SK-N-SH (cell line): ENCODE data around the gene SLC5A1. TPM values are rescaled to one million over a fixed set of nuclear protein-coding genes. Genes with fewer than 3 reads are reported as not detected.

Experiments used
- CTCF ChIA-PET: fragments of 300-600, 350-600 bp; formaldehyde crosslinking; extraction: SDS; loops from one replicate; lab custom pipeline; 2021; lab: Yijun Ruan, JAX
- POLR2A ChIA-PET: fragments of 350-600 bp; sonication (Branson Sonifier 250); formaldehyde crosslinking; extraction: SDS; loops from one replicate; lab custom pipeline; 2020; ENCODE audit warnings: antibody characterized with exemption, inconsistent platforms; lab: Yijun Ruan, JAX
- DNase-seq: peaks from one replicate; pipeline ENCODE4 v3.0.0; 2012
- H2AFZ ChIP-seq: fragments of 200-600 bp; sonication (generic); 2 replicates; pipeline ENCODE4 v1.8.1; 2016; ENCODE audit warnings: antibody characterized with exemption, mild to moderate bottlenecking, low read depth
- H3F3A ChIP-seq: fragments of 200-600 bp; sonication (generic); replicated peaks from 2 replicates; pipeline ENCODE3; 2016; ENCODE audit warnings: antibody characterized with exemption, mild to moderate bottlenecking; ENCODE audit not compliant: insufficient read depth
- H3K27ac ChIP-seq, 2 experiments: fragments of 200-500 bp in 1 of 2; fragments of 200-600 bp in 1 of 2; sonication (Bioruptor generic) in 1 of 2; sonication (generic), shearing (Covaris generic) in 1 of 2; 2 replicates each; pipeline versions ENCODE4 v1.5.1 to v1.6.1; 2014 to 2016; ENCODE audit warnings: low read depth in 2 of 2, inconsistent platforms in 1 of 2, low read length in 1 of 2, mild to moderate bottlenecking in 1 of 2, mixed read lengths in 1 of 2
- H3K27me3 ChIP-seq: fragments of 200-600 bp; sonication (generic), shearing (Covaris generic); 2 replicates; pipeline ENCODE4 v1.6.1; 2016; ENCODE audit warnings: mixed run types; ENCODE audit not compliant: insufficient read depth
- H3K36me3 ChIP-seq, 2 experiments: fragments of 200-500 bp in 1 of 2; fragments of 200-600 bp in 1 of 2; sonication (Bioruptor generic) in 1 of 2; sonication (generic) in 1 of 2; replicated peaks in 1 of 2; 2 replicates each; pipeline versions ENCODE3 to v1.5.1; 2014 to 2016; ENCODE audit warnings: low read length in 1 of 2, mild to moderate bottlenecking in 1 of 2; ENCODE audit not compliant: insufficient read depth in 2 of 2, control insufficient read depth in 1 of 2
- H3K4me1 ChIP-seq, 2 experiments: fragments of 200-500 bp in 1 of 2; fragments of 200-600 bp in 1 of 2; sonication (Bioruptor generic) in 1 of 2; sonication (generic), shearing (Covaris generic) in 1 of 2; 2 replicates each; pipeline versions ENCODE4 v1.5.1 to v1.6.1; 2014 to 2016; ENCODE audit warnings: low read depth in 1 of 2, low read length in 1 of 2, mixed run types in 1 of 2; ENCODE audit not compliant: insufficient read depth in 2 of 2, control insufficient read depth in 1 of 2
- H3K4me2 ChIP-seq: fragments of 200-600 bp; sonication (generic), shearing (Covaris generic); 2 replicates; pipeline ENCODE4 v1.6.1; 2017; ENCODE audit warnings: mixed run types
- H3K4me3 ChIP-seq, 2 experiments: fragments of 200-500 bp in 1 of 2; fragments of 200-600 bp in 1 of 2; sonication (Bioruptor generic) in 1 of 2; sonication (generic), shearing (Covaris generic) in 1 of 2; 2 replicates each; pipeline versions ENCODE4 v1.5.1 to v1.8.1; 2014 to 2016; ENCODE audit warnings: low read depth in 2 of 2, inconsistent platforms in 1 of 2, low read length in 1 of 2, mild to moderate bottlenecking in 1 of 2, mixed read lengths in 1 of 2, moderate library complexity in 1 of 2
- H3K79me2 ChIP-seq: fragments of 200-600 bp; sonication (generic); 2 replicates; pipeline ENCODE4 v1.8.1; 2017; ENCODE audit warnings: mild to moderate bottlenecking; ENCODE audit not compliant: insufficient read depth
- H3K9ac ChIP-seq: fragments of 200-600 bp; sonication (generic); 2 replicates; pipeline ENCODE4 v1.6.1; 2017; ENCODE audit warnings: mixed run types
- H3K9me2 ChIP-seq: fragments of 200-600 bp; sonication (generic); 2 replicates; pipeline ENCODE4 v1.6.1; 2017; ENCODE audit warnings: mixed run types
- H3K9me3 ChIP-seq: fragments of 200-600 bp; sonication (generic); 2 replicates; pipeline ENCODE4 v1.6.1; 2017; ENCODE audit warnings: mixed run types, mild to moderate bottlenecking, moderate library complexity
- H4K20me1 ChIP-seq: fragments of 200-600 bp; sonication (generic); 2 replicates; pipeline ENCODE4 v1.6.1; 2017; ENCODE audit warnings: mild to moderate bottlenecking, mixed run types; ENCODE audit not compliant: insufficient read depth
- CHD2 ChIP-seq: fragments of 150-350 bp; IDR thresholded peaks from 2 replicates; pipeline ENCODE4 v1.6.1; 2018; ENCODE audit warnings: low read length; ENCODE audit not compliant: partially characterized antibody
- ELF1 ChIP-seq: IDR thresholded peaks from 2 replicates; pipeline ENCODE4 v1.4.0; 2012
- EZH2phosphoT487 ChIP-seq: fragments of 200-600 bp; sonication (generic); IDR thresholded peaks from 2 replicates; pipeline ENCODE4 v1.6.1; 2017; ENCODE audit warnings: low read depth, mixed run types, mild to moderate bottlenecking, antibody characterized with exemption, moderate library complexity, borderline replicate concordance
- FOSL2 ChIP-seq: IDR thresholded peaks from 2 replicates; pipeline ENCODE4 v1.4.0; 2012; ENCODE audit warnings: low read depth, mild to moderate bottlenecking, moderate library complexity, borderline replicate concordance
- FOXJ3 ChIP-seq: sonication (generic); formaldehyde crosslinking; IDR thresholded peaks from 2 replicates; pipeline ENCODE4 v1.5.1; 2020; ENCODE audit warnings: mild to moderate bottlenecking, missing genetic modification reagents
- FOXM1 ChIP-seq: IDR thresholded peaks from 2 replicates; pipeline ENCODE4 v1.4.0; 2012; ENCODE audit warnings: low read depth, mild to moderate bottlenecking
- GATA2 ChIP-seq: sonication (generic); formaldehyde crosslinking; IDR thresholded peaks from 2 replicates; pipeline ENCODE4 v1.5.0; 2020; ENCODE audit warnings: mild to moderate bottlenecking, missing genetic modification reagents
- MEF2A ChIP-seq: IDR thresholded peaks from 2 replicates; pipeline ENCODE4 v1.4.0; 2012; ENCODE audit warnings: low read depth, borderline replicate concordance
- NFIC ChIP-seq: IDR thresholded peaks from 2 replicates; pipeline ENCODE4 v1.4.0; 2012; ENCODE audit warnings: borderline replicate concordance
- RXRA ChIP-seq: IDR thresholded peaks from 2 replicates; pipeline ENCODE4 v1.4.0; 2012; ENCODE audit warnings: low read depth, mild to moderate bottlenecking, borderline replicate concordance
- SMC3 ChIP-seq: IDR thresholded peaks from 2 replicates; pipeline ENCODE4 v1.6.1; 2012; ENCODE audit warnings: low read depth, low read length, improper control_type of control experiment
- TAF1 ChIP-seq: IDR thresholded peaks from 2 replicates; pipeline ENCODE4 v1.6.1; 2012; ENCODE audit warnings: low read depth, mild to moderate bottlenecking, low read length, moderate library complexity, borderline replicate concordance
- TCF12 ChIP-seq: IDR thresholded peaks from 2 replicates; pipeline ENCODE4 v1.4.0; 2012
- TEAD4 ChIP-seq: IDR thresholded peaks from 2 replicates; pipeline ENCODE4 v1.4.0; 2012; ENCODE audit warnings: mild to moderate bottlenecking, borderline replicate concordance; ENCODE audit not compliant: insufficient read depth
- YY1 ChIP-seq: IDR thresholded peaks from 2 replicates; pipeline ENCODE4 v1.4.0; 2012; ENCODE audit warnings: low read depth, mild to moderate bottlenecking
- WGBS: methylation state at CpG from one replicate; pipeline ENCODE4 v1.1.6; 2017; ENCODE audit warnings: low lambda C conversion rate; 5-methylcytosine and 5-hydroxymethylcytosine counted together
- polyA plus RNA-seq, 3 experiments: library from polyadenylated mRNA; depleted of rRNA; stranded (reverse); fragments of >200 nt; gene quantifications; 2 replicates each; pipeline ENCODE4 v1.2.3, GENCODE V29; 2012
- TF ChIP-seq, protein P1 (sequence below): fragments of 150-350 bp; IDR thresholded peaks from 2 replicates; pipeline ENCODE4 v1.6.1; 2017; ENCODE audit warnings: antibody characterized with exemption, low read length, low read depth, borderline replicate concordance
- TF ChIP-seq, protein P2 (sequence below): IDR thresholded peaks from 2 replicates; pipeline ENCODE4; 2012
- TF ChIP-seq, protein P3 (sequence below): IDR thresholded peaks from 2 replicates; pipeline ENCODE4 v1.6.1; 2012; ENCODE audit warnings: mild to moderate bottlenecking, low read depth, low read length, moderate library complexity
- TF ChIP-seq, protein P4 (sequence below): IDR thresholded peaks from 2 replicates; pipeline ENCODE4 v1.4.0; 2012; ENCODE audit warnings: low read depth
- TF ChIP-seq, protein P5 (sequence below): IDR thresholded peaks from 2 replicates; pipeline ENCODE4 v1.4.0; 2012; ENCODE audit warnings: low read depth, borderline replicate concordance

Gene SLC5A1
- polyA plus RNA-seq, 1 of the 3 experiments (the other 2 are of a cell fraction): not detected

DNA sequence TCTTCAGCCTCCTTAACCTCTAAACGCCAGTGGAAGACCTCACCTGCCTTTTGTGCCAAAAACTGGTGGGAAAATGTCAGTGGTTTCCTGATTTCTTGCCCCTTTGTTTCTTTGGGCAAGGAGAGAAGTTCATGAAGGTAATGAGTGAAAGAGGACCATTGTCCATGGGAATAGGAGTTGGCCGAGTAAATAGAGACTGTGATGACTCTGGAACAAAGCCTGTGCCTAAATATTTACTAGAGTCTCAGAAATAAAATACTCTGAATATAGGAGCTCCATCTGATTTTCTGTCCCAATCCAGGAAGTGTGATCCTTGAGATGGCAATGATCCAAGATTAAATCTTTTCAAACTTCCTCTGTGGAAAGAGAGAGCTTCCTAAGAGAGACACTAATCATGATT is 12.0 kb downstream of the SLC5A1 start:
- CTCF ChIA-PET: interaction anchor here (0.5 kb wide), 1 partner anchor 325 kb away, joined by 3 read pairs; no protein-coding TSS in a partner anchor
- H4K20me1 ChIP-seq: no peaks in the 10 kb centered on the region
- peaks cover 0 to 9% of the 10 kb centered on the region in 2 experiments; a peak in 2 of 4 replicates for H3K4me1 ChIP-seq
- no peak overlapping the region for H2AFZ ChIP-seq
- H3K9me3 ChIP-seq: no peaks in the 10 kb centered on the region
- DNase-seq: no peak
- H3K4me2 ChIP-seq: no peak overlapping the region
- no peak overlapping the region for H3K27ac ChIP-seq
- H3K9me2 ChIP-seq: no peaks in the 10 kb centered on the region
- no peak overlapping the region for H3K4me3 ChIP-seq
- no peaks in the 10 kb centered on the region for H3F3A ChIP-seq
- no peaks in the 10 kb centered on the region for H3K36me3 ChIP-seq
- H3K9ac ChIP-seq: no peak overlapping the region
- POLR2A ChIA-PET: no interaction called here
- TF ChIP-seq GATA2 (CRISPR knock-in tag): no peak
- no peak for TF ChIP-seq ELF1
- no peak for TF ChIP-seq SMC3
- no peak for TF ChIP-seq CHD2
- no peak for TF ChIP-seq FOSL2
- TF ChIP-seq, protein P1, sequence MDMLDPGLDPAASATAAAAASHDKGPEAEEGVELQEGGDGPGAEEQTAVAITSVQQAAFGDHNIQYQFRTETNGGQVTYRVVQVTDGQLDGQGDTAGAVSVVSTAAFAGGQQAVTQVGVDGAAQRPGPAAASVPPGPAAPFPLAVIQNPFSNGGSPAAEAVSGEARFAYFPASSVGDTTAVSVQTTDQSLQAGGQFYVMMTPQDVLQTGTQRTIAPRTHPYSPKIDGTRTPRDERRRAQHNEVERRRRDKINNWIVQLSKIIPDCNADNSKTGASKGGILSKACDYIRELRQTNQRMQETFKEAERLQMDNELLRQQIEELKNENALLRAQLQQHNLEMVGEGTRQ: no peak
- no peak for TF ChIP-seq YY1
- TF ChIP-seq RXRA: no peak
- TF ChIP-seq EZH2phosphoT487: no peak
- TF ChIP-seq, protein P2, sequence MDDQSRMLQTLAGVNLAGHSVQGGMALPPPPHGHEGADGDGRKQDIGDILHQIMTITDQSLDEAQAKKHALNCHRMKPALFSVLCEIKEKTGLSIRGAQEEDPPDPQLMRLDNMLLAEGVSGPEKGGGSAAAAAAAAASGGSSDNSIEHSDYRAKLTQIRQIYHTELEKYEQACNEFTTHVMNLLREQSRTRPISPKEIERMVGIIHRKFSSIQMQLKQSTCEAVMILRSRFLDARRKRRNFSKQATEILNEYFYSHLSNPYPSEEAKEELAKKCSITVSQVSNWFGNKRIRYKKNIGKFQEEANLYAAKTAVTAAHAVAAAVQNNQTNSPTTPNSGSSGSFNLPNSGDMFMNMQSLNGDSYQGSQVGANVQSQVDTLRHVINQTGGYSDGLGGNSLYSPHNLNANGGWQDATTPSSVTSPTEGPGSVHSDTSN: no peak
- TF ChIP-seq FOXJ3 (CRISPR knock-in tag): no peak
- TF ChIP-seq FOXM1: no peak
- TF ChIP-seq MEF2A: no peak
- TF ChIP-seq, protein P3, sequence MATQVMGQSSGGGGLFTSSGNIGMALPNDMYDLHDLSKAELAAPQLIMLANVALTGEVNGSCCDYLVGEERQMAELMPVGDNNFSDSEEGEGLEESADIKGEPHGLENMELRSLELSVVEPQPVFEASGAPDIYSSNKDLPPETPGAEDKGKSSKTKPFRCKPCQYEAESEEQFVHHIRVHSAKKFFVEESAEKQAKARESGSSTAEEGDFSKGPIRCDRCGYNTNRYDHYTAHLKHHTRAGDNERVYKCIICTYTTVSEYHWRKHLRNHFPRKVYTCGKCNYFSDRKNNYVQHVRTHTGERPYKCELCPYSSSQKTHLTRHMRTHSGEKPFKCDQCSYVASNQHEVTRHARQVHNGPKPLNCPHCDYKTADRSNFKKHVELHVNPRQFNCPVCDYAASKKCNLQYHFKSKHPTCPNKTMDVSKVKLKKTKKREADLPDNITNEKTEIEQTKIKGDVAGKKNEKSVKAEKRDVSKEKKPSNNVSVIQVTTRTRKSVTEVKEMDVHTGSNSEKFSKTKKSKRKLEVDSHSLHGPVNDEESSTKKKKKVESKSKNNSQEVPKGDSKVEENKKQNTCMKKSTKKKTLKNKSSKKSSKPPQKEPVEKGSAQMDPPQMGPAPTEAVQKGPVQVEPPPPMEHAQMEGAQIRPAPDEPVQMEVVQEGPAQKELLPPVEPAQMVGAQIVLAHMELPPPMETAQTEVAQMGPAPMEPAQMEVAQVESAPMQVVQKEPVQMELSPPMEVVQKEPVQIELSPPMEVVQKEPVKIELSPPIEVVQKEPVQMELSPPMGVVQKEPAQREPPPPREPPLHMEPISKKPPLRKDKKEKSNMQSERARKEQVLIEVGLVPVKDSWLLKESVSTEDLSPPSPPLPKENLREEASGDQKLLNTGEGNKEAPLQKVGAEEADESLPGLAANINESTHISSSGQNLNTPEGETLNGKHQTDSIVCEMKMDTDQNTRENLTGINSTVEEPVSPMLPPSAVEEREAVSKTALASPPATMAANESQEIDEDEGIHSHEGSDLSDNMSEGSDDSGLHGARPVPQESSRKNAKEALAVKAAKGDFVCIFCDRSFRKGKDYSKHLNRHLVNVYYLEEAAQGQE: no peak
- TF ChIP-seq, protein P4, sequence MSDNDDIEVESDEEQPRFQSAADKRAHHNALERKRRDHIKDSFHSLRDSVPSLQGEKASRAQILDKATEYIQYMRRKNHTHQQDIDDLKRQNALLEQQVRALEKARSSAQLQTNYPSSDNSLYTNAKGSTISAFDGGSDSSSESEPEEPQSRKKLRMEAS: no peak
- TF ChIP-seq TAF1: no peak
- no peak for TF ChIP-seq TCF12
- TF ChIP-seq TEAD4: no peak
- TF ChIP-seq, protein P5, sequence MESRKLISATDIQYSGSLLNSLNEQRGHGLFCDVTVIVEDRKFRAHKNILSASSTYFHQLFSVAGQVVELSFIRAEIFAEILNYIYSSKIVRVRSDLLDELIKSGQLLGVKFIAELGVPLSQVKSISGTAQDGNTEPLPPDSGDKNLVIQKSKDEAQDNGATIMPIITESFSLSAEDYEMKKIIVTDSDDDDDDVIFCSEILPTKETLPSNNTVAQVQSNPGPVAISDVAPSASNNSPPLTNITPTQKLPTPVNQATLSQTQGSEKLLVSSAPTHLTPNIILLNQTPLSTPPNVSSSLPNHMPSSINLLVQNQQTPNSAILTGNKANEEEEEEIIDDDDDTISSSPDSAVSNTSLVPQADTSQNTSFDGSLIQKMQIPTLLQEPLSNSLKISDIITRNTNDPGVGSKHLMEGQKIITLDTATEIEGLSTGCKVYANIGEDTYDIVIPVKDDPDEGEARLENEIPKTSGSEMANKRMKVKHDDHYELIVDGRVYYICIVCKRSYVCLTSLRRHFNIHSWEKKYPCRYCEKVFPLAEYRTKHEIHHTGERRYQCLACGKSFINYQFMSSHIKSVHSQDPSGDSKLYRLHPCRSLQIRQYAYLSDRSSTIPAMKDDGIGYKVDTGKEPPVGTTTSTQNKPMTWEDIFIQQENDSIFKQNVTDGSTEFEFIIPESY: no peak
- TF ChIP-seq NFIC: no peak
- no peaks in the 10 kb centered on the region for H3K79me2 ChIP-seq
- no peaks in the 10 kb centered on the region; the same call in 1 of the 2 replicates for H3K27me3 ChIP-seq
- 38% methylated on average over 2 of the region's 2 CpGs for WGBS
